ENCODE data around the gene PACSIN2. TPM values are rescaled to one million over a fixed set of nuclear protein-coding genes. Genes with fewer than 3 reads are reported as not detected.

PACSIN2 gene
- total and polyA plus RNA-seq, 10 of the 15 experiments (the other 5 are each of a cell fraction or from before 2014, with no cell fraction given), result 0.93 to 78.7 (median 46.8) TPM

DNA sequence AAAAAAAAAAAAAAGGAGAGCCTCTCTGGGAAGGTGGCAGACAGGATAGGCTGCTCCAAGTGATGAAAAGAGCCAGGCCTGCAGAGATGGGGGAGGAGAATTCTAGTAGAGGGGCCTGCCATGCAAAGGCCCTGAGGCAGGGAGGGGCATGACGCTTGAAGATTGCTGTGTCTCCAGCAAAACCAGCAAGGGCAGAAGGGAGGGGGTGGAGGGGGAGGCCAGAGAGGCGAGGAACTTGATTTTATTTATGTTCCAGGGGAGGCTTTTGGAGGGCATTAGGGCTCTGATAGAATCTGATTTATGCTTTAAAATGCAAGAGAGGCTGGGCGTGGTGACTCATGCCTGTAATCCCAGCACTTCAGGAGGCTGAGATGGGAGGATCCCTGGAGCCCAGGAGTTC lies 16.7 kb upstream of the PACSIN2 start (continued):
- no peak for TF ChIP-seq SREBF1 (IDR thresholded peaks at IDR 0.05; ENCODE audit: low read length)
- no peak for TF ChIP-seq ASH2L (IDR thresholded peaks at IDR 0.05; ENCODE audit: borderline replicate concordance, low read depth)
- TF ChIP-seq SMARCA5 (IDR thresholded peaks at IDR 0.05), result no peak
- TF ChIP-seq WRNIP1 (IDR thresholded peaks at IDR 0.05; ENCODE audit: borderline replicate concordance, low read depth, low read length), result no peak
- TF ChIP-seq POU2F2 (IDR thresholded peaks at IDR 0.05; ENCODE audit: borderline replicate concordance, low read depth, low read length), result no peak
- no peak for TF ChIP-seq MTA3 (IDR thresholded peaks at IDR 0.05; ENCODE audit: borderline replicate concordance, low read length)
- no peak for TF ChIP-seq HDAC2 (IDR thresholded peaks at IDR 0.05)

DNA sequence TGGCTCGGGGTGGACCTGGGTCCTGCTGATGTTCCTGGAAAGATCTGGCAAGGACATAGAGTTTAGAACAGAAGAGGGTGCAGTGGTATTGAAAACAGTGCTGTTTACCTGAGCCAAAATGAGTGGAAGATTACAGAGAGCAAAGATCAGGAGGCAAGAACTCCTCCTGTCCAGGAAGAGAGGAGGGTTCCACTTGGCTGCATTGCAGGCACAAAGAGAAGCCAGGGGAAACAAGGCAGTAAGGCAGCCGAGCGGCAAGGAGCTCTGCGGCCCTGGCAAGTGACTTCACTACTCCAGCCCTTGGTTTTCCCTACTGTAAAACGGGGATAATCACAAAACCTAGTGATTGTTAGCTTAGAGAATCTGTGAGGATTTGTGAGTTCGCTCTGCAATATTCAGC lies 3.7 kb upstream of the PACSIN2 start:
- no peak overlapping the region for H3K4me2 ChIP-seq (ENCODE audit: control insufficient read depth, insufficient read depth)
- POLR2A ChIA-PET, result no interaction called here
- ATAC-seq, result no peak
- no peaks in the 10 kb centered on the region for H3K9me3 ChIP-seq (replicated peaks; ENCODE audit: control insufficient read depth, insufficient read depth, low read length)
- no peak overlapping the region for H3K4me3 ChIP-seq
- no peak overlapping the region for H3K27ac ChIP-seq (ENCODE audit: control insufficient read depth, insufficient read depth)
- no peak for DNase-seq (ENCODE audit: low read depth, low spot score)
- FAIRE-seq, result no peak
- peaks cover 4% of the 10 kb centered on the region; the same call in 1 of the 2 replicates for H4K20me1 ChIP-seq (ENCODE audit: control insufficient read depth, insufficient read depth)
- BruUV-seq (replicated peaks), result no TSS peak
- no peak overlapping the region for H2AFZ ChIP-seq (ENCODE audit: control insufficient read depth, low read depth, low read length)
- no peak for TF ChIP-seq ESRRA (IDR thresholded peaks at IDR 0.05; ENCODE audit: low read length)
- TF ChIP-seq RAD21 (IDR thresholded peaks at IDR 0.05; ENCODE audit: insufficient read depth, low read depth, low read length), result no peak
- no peak for TF ChIP-seq ZNF384 (IDR thresholded peaks at IDR 0.05; ENCODE audit: borderline replicate concordance, low read depth, low read length)
- TF ChIP-seq, protein P1, sequence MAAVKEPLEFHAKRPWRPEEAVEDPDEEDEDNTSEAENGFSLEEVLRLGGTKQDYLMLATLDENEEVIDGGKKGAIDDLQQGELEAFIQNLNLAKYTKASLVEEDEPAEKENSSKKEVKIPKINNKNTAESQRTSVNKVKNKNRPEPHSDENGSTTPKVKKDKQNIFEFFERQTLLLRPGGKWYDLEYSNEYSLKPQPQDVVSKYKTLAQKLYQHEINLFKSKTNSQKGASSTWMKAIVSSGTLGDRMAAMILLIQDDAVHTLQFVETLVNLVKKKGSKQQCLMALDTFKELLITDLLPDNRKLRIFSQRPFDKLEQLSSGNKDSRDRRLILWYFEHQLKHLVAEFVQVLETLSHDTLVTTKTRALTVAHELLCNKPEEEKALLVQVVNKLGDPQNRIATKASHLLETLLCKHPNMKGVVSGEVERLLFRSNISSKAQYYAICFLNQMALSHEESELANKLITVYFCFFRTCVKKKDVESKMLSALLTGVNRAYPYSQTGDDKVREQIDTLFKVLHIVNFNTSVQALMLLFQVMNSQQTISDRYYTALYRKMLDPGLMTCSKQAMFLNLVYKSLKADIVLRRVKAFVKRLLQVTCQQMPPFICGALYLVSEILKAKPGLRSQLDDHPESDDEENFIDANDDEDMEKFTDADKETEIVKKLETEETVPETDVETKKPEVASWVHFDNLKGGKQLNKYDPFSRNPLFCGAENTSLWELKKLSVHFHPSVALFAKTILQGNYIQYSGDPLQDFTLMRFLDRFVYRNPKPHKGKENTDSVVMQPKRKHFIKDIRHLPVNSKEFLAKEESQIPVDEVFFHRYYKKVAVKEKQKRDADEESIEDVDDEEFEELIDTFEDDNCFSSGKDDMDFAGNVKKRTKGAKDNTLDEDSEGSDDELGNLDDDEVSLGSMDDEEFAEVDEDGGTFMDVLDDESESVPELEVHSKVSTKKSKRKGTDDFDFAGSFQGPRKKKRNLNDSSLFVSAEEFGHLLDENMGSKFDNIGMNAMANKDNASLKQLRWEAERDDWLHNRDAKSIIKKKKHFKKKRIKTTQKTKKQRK (IDR thresholded peaks at IDR 0.05; ENCODE audit: low read depth, low read length), result no peak
- no peak for TF ChIP-seq RELA (IDR thresholded peaks at IDR 0.05; ENCODE audit: borderline replicate concordance, partially characterized antibody)
- no peak for TF ChIP-seq HDAC2 (IDR thresholded peaks at IDR 0.05)
- no peak for TF ChIP-seq PAX5 (IDR thresholded peaks at IDR 0.05; ENCODE audit: borderline replicate concordance, low read depth, low read length)
- no peak for TF ChIP-seq NR2C1 (IDR thresholded peaks at IDR 0.05)
- no peak for TF ChIP-seq CBX3 (IDR thresholded peaks at IDR 0.05; ENCODE audit: borderline replicate concordance, low read depth)
- TF ChIP-seq KDM1A (IDR thresholded peaks at IDR 0.05; ENCODE audit: borderline replicate concordance), result no peak
- TF ChIP-seq FOXM1 (IDR thresholded peaks at IDR 0.05; ENCODE audit: low read depth, low read length), result no peak
- SMC1A ChIA-PET (ENCODE audit: uncharacterized antibody, unreplicated experiment), result no interaction called here
- in situ Hi-C loops (cut with MboI), result no loop called here
- RAD21 ChIA-PET (ENCODE audit: unreplicated experiment), result no interaction called here
- WGBS (ENCODE audit: insufficient coverage, insufficient replicate concordance, low lambda C conversion rate, missing lambda C conversion rate), result 61% methylated on average over 6 of the region's 6 CpGs
- no peaks in the 10 kb centered on the region for H3K4me1 ChIP-seq (ENCODE audit: control insufficient read depth, insufficient read depth, low read length)
- CTCF ChIA-PET, result interaction anchor here (0.6 to 2.5 kb wide), 2 partner anchors 15 to 236 kb away, joined by 3 to 7 read pairs; no protein-coding TSS in a partner anchor
- H3K36me3 ChIP-seq (ENCODE audit: control insufficient read depth in 2 of 2, insufficient read depth in 2 of 2, low read length in 1 of 2), result no peaks in the 10 kb centered on the region
- H3K27me3 ChIP-seq (replicated peaks in 1 of 2; ENCODE audit: control insufficient read depth in 2 of 2, insufficient read depth in 2 of 2, low read length in 1 of 2), result no peaks in the 10 kb centered on the region
- peaks cover 13% of the 10 kb centered on the region for H3K79me2 ChIP-seq (ENCODE audit: control insufficient read depth, insufficient read depth, low read length)
- intact Hi-C loops (cut with micrococcal nuclease; ENCODE audit: unreplicated experiment), result no loop called here
- H3K9ac ChIP-seq (ENCODE audit: control insufficient read depth, insufficient read depth, low read length), result no peak overlapping the region

Measured in GM12878 (cell line).